Endothelial cell of umbilical vein (primary cell): ENCODE measurements around the gene TMEM125. TPM values are rescaled to one million over a fixed set of nuclear protein-coding genes. Genes with fewer than 3 reads are reported as not detected.

Experiments used
- BruUV-seq: library from RNA; stranded (reverse); fragments of 400-500 nt; replicated peaks from 2 replicates; lab custom pipeline; 2021; lab: Mats Ljungman, UMichigan
- CTCF ChIA-PET: fragments of 300-600, 350-600 bp; sonication (Branson Sonifier 250); formaldehyde crosslinking; loops from one replicate; lab custom pipeline; 2021; ENCODE audit warnings: antibody characterized with exemption, inconsistent platforms; lab: Charles Lee
- POLR2A ChIA-PET: fragments of 300-600, 350-600 bp; sonication (Branson Sonifier 250); formaldehyde crosslinking; loops from one replicate; lab custom pipeline; 2021; ENCODE audit warnings: antibody characterized with exemption, inconsistent platforms; lab: Charles Lee
- DNase-seq: peaks from one replicate; pipeline ENCODE4 v3.0.0-alpha.2; 2011; ENCODE audit warnings: low read depth, low spot score
- FAIRE-seq: peaks from 2 replicates; lab custom pipeline; 2011; peaks lifted over from hg19 to GRCh38; lab: Jason Lieb, UNC
- H2AFZ ChIP-seq: 2 replicates; pipeline ENCODE4 v1.6.0; 2012; ENCODE audit warnings: low read depth, low read length, control low read depth, inconsistent platforms
- H3K27ac ChIP-seq: 2 replicates; pipeline ENCODE4 v1.5.1; 2011; ENCODE audit warnings: low read depth, mild to moderate bottlenecking, control low read depth, low read length, moderate library complexity; ENCODE audit not compliant: insufficient read depth
- H3K27me3 ChIP-seq, 2 experiments: 2 replicates each; pipeline versions ENCODE4 v1.6.0 to v1.6.1; 2011; ENCODE audit warnings: low read length in 2 of 2, mixed read lengths in 1 of 2; ENCODE audit not compliant: control insufficient read depth in 2 of 2, insufficient read depth in 2 of 2
- H3K36me3 ChIP-seq, 2 experiments: 2 replicates in 1 of 2; 3 replicates in 1 of 2; pipeline ENCODE4 v1.5.1; 2011; ENCODE audit warnings: low read length in 2 of 2, mild to moderate bottlenecking in 1 of 2, moderate library complexity in 1 of 2; ENCODE audit not compliant: control insufficient read depth in 2 of 2, insufficient read depth in 2 of 2; ENCODE audit errors: extremely low read depth in 1 of 2
- H3K4me1 ChIP-seq: 3 replicates; pipeline ENCODE4 v1.5.1; 2011; ENCODE audit warnings: mild to moderate bottlenecking, low read length; ENCODE audit not compliant: control insufficient read depth, insufficient read depth; ENCODE audit errors: extremely low read depth
- H3K4me2 ChIP-seq: 2 replicates; pipeline ENCODE4 v1.6.1; 2011; ENCODE audit warnings: low read length, control low read depth, mixed read lengths; ENCODE audit not compliant: insufficient read depth
- H3K4me3 ChIP-seq, 3 experiments: fragments of 200-600 bp in 1 of 3; sonication (generic), shearing (Covaris generic) in 1 of 3; replicated peaks in 1 of 3; 2 replicates each; pipeline ENCODE4 v1.5.1; 2011 to 2016; ENCODE audit warnings: control low read depth in 3 of 3, low read length in 3 of 3, mild to moderate bottlenecking in 2 of 3, inconsistent platforms in 1 of 3, low read depth in 1 of 3, moderate library complexity in 1 of 3; ENCODE audit not compliant: insufficient read depth in 1 of 3
- H3K79me2 ChIP-seq: 2 replicates; pipeline ENCODE4 v1.6.0; 2012; ENCODE audit warnings: low read length, inconsistent platforms; ENCODE audit not compliant: control insufficient read depth, insufficient read depth
- H3K9ac ChIP-seq: replicated peaks from 2 replicates; pipeline ENCODE3; 2011; ENCODE audit warnings: low read length, control low read depth; ENCODE audit not compliant: insufficient read depth; ENCODE audit errors: extremely low read depth
- H3K9me1 ChIP-seq: replicated peaks from 3 replicates; pipeline ENCODE4 v1.6.0; 2011; ENCODE audit warnings: mild to moderate bottlenecking, low read length; ENCODE audit not compliant: control insufficient read depth, insufficient read depth; ENCODE audit errors: extremely low read depth
- H3K9me3 ChIP-seq: replicated peaks from 2 replicates; pipeline ENCODE4 v1.5.1; 2012; ENCODE audit warnings: low read length, inconsistent platforms; ENCODE audit not compliant: control insufficient read depth, insufficient read depth
- H4K20me1 ChIP-seq: replicated peaks from 2 replicates; pipeline ENCODE3; 2011; ENCODE audit warnings: mild to moderate bottlenecking, low read length; ENCODE audit not compliant: control insufficient read depth, insufficient read depth; ENCODE audit errors: extremely low read depth
- CTCF ChIP-seq, 2 donors: IDR thresholded peaks; 1 replicate in 1 of 2; 2 replicates in 1 of 2; pipeline ENCODE4 v1.5.1; 2011; ENCODE audit warnings: low read length in 2 of 2, mild to moderate bottlenecking in 2 of 2, moderate library complexity in 2 of 2, control low read depth in 1 of 2, inconsistent platforms in 1 of 2, low read depth in 1 of 2; ENCODE audit not compliant: insufficient read depth in 1 of 2; ENCODE audit errors: extremely low read depth in 1 of 2
- EZH2 ChIP-seq: IDR thresholded peaks from 2 replicates; pipeline ENCODE4 v1.6.1; 2012; ENCODE audit warnings: borderline replicate concordance, low read depth, mild to moderate bottlenecking, moderate library complexity, low read length, inconsistent platforms; ENCODE audit not compliant: severe bottlenecking
- FOS ChIP-seq: IDR thresholded peaks from 2 replicates; pipeline ENCODE4 v1.6.1; 2011; ENCODE audit warnings: mild to moderate bottlenecking, low read length, moderate library complexity, borderline replicate concordance; ENCODE audit not compliant: insufficient read depth
- GATA2 ChIP-seq: IDR thresholded peaks from 2 replicates; pipeline ENCODE4 v1.7.0; 2011; ENCODE audit warnings: low read depth, mild to moderate bottlenecking, moderate library complexity, mixed read lengths, low read length; ENCODE audit not compliant: insufficient read length, insufficient read depth
- JUN ChIP-seq: IDR thresholded peaks from 2 replicates; pipeline ENCODE4 v1.6.1; 2011; ENCODE audit warnings: borderline replicate concordance, low read depth; ENCODE audit not compliant: insufficient read length, insufficient read depth
- MYC ChIP-seq: IDR thresholded peaks from one replicate; pipeline ENCODE4 v1.6.1; 2011; ENCODE audit warnings: mild to moderate bottlenecking, low read depth, low read length
- POLR2A ChIP-seq: IDR thresholded peaks from 2 replicates; pipeline ENCODE4 v1.6.1; 2012; ENCODE audit warnings: low read depth, mild to moderate bottlenecking, control low read depth, low read length
- POLR2AphosphoS5 ChIP-seq: IDR thresholded peaks from 2 replicates; pipeline ENCODE4 v1.6.1; 2012; ENCODE audit warnings: low read depth, mild to moderate bottlenecking, control low read depth, low read length, moderate library complexity; ENCODE audit not compliant: insufficient read depth
- dilution Hi-C: fragments of 300-500 bp; cut with MboI; formaldehyde crosslinking; loops from one replicate; pipeline ENCODE4 v1.15.0; 2019; ENCODE audit warnings: low sequenced_read_pairs; ENCODE audit not compliant: extremely low pct_ligation_motif_present
- intact Hi-C: fragments of 100-400 bp; cut with micrococcal nuclease; formaldehyde crosslinking; loops from one replicate; pipeline ENCODE4 v1.10.0; 2022
- polyA plus RNA-seq, 4 experiments: library from polyadenylated mRNA; depleted of rRNA in 3 of 4; stranded (reverse) in 3 of 4; unstranded in 1 of 4; fragments of >200 nt; gene quantifications; 2 replicates each; pipeline versions ENCODE4 v1.2.1 to v1.2.3, GENCODE V29; 2011 to 2012; ENCODE audit warnings: missing spikeins in 1 of 4
- total RNA-seq: library from RNA; stranded (reverse); gene quantifications from 2 replicates; pipeline ENCODE4 v1.2.3, GENCODE V29; 2021
- TF ChIP-seq, protein P1 (sequence below): IDR thresholded peaks from 2 replicates; pipeline ENCODE4 v1.6.1; 2011; ENCODE audit not compliant: insufficient read depth, insufficient read length

Gene TMEM125
- total and polyA plus RNA-seq, 2 donors (not counting 3 experiments of a cell fraction or from before 2014, with no cell fraction given) = 0.17 TPM; not detected in 1

GRCh38 chr1:43317817-43318471, 48.2 kb downstream of the TMEM125 start:
- Histone ChIP-seq H2AFZ (no peak overlapping the region), H3K9me1 (no peaks in the 10 kb centered on the region), H3K36me3 (peaks cover 49 to 84% of the 10 kb centered on the region in 2 experiments), H3K27me3 (no peaks in the 10 kb centered on the region), H3K79me2 (no peaks in the 10 kb centered on the region), H3K4me3 (no peak overlapping the region), H4K20me1 (no peaks in the 10 kb centered on the region), H3K4me2 (no peak overlapping the region), H3K27ac (no peak overlapping the region), H3K9me3 (no peaks in the 10 kb centered on the region), H3K4me1 (no peaks in the 10 kb centered on the region), H3K9ac (no peak overlapping the region)
- dilution Hi-C loops = no loop called here
- BruUV-seq = no TSS peak
- no peak for TF ChIP-seq EZH2
- TF ChIP-seq POLR2A = no peak
- TF ChIP-seq CTCF (IDR thresholded peaks at IDR 0.05; ENCODE audit: extremely low read depth in 1 of 2, insufficient read depth in 1 of 2, low read depth in 1 of 2, low read length in 2 of 2) = no peak
- no peak for TF ChIP-seq FOS
- TF ChIP-seq, protein P1, sequence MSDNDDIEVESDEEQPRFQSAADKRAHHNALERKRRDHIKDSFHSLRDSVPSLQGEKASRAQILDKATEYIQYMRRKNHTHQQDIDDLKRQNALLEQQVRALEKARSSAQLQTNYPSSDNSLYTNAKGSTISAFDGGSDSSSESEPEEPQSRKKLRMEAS = no peak
- TF ChIP-seq JUN = no peak
- TF ChIP-seq GATA2 = no peak
- no peak for TF ChIP-seq MYC
- TF ChIP-seq POLR2AphosphoS5 = no peak
- no peak for FAIRE-seq
- DNase-seq = no peak
- intact Hi-C loops = no loop called here
- CTCF ChIA-PET = interaction anchor here (2.0 to 3.1 kb wide), 2 partner anchors 91 to 96 kb away, joined by 9 to 12 read pairs; no protein-coding TSS in a partner anchor
- POLR2A ChIA-PET = no interaction called here
